Peyer's patch (tissue), 4 donors: ENCODE results near the gene POLE2.

Source experiments
- CTCF ChIP-seq, 6 experiments: fragments of 450-650 bp in 4 of 6; fragments of 200-600 bp in 2 of 6; sonication (generic) in 1 of 6; IDR thresholded peaks; one replicate each; pipeline ENCODE4 v1.5.1; 2017 to 2019; ENCODE audit warnings: antibody characterized with exemption in 6 of 6, mild to moderate bottlenecking in 3 of 6, moderate library complexity in 1 of 6
- POLR2A ChIP-seq, 2 donors: fragments of 450-650 bp; IDR thresholded peaks; one replicate each; pipeline ENCODE4 v1.5.1; 2017; ENCODE audit warnings: antibody characterized with exemption in 2 of 2, mild to moderate bottlenecking in 2 of 2, moderate library complexity in 2 of 2

GRCh38 chr14:49598485-49599300 is 89.3 kb downstream of the POLE2 start, which contains the start of gene LRR1:
- peak in 2 of 6 experiments; percentile 9 to 13 for TF ChIP-seq CTCF (IDR thresholded peaks at IDR 0.05)
- peak; percentile 49 to 70 for TF ChIP-seq POLR2A (IDR thresholded peaks at IDR 0.05)
